Measurements from ENCODE around the gene MYO5B.
"Not testable (repeated sequence)": the region's sequence is repeated elsewhere in the genome, so short reads cannot be mapped to it uniquely, and the experiment has no call there.

MYO5B gene

DNA sequence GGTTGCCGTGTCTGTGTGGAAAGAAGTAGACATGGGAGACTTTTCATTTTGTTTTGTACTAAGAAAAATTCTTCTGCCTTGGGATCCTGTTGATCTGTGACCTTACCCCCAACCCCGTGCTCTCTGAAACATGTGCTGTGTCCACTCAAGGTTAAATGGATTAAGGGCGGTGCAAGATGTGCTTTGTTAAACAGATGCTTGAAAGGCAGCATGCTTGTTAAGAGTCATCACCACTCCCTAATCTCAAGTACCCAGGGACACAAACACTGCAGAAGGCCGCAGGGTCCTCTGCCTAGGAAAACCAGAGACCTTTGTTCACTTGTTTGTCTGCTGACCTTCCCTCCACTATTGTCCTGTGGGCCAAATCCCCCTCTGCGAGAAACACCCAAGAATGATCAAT, 394.5 kb downstream of the MYO5B start:
- H3K56ac ChIP-seq (ENCODE audit: low read length); H3K36me3 ChIP-seq (ENCODE audit: control insufficient read depth, insufficient read depth, low read length): not testable (repeated sequence)
- no CpG with 5 or more reads among the region's 5 CpGs for WGBS (ENCODE audit: extremely low coverage, insufficient coverage, low lambda C conversion rate)

DNA sequence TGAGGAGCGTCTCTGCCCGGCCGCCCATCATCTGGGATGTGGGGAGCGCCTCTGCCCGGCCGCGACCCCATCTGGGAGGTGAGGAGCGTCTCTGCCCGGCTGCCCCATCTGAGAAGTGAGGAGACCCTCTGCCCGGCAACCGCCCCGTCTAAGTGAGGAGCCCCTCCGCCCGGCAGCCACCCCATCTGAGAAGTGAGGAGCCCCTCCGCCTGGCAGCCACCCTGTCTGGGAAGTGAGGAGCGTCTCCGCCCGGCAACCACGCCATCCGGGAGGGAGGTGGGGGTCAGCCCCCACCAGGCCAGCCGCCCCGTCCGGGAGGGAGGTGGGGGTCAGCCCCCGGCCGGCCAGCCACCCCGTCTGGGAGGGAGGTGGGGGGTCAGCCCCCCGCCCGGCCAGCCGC, 395.1 kb downstream of the MYO5B start:
- not testable (repeated sequence) for H2BK120ac ChIP-seq (ENCODE audit: low read depth, low read length); DNase-seq; H3K27ac ChIP-seq (ENCODE audit: low read depth, low read length); H4K8ac ChIP-seq (ENCODE audit: low read depth, low read length); H3K79me2 ChIP-seq (ENCODE audit: control insufficient read depth, insufficient read depth, low read length); H3K27me3 ChIP-seq (ENCODE audit: insufficient read depth, low read length, poor library complexity); H3K4me3 ChIP-seq (ENCODE audit: low read length); H3K4ac ChIP-seq (ENCODE audit: low read depth, low read length); H3K56ac ChIP-seq (ENCODE audit: low read length); H2BK5ac ChIP-seq (ENCODE audit: low read length); H3K23ac ChIP-seq (ENCODE audit: low read length); H3K18ac ChIP-seq (ENCODE audit: low read length); H2AK5ac ChIP-seq (ENCODE audit: low read length); H3K36me3 ChIP-seq (ENCODE audit: control insufficient read depth, insufficient read depth, low read length); H2BK15ac ChIP-seq (replicated peaks; ENCODE audit: low read depth); H3K4me2 ChIP-seq (ENCODE audit: low read length); H3K9ac ChIP-seq (ENCODE audit: low read length); H4K5ac ChIP-seq (ENCODE audit: low read length); H3K79me1 ChIP-seq (ENCODE audit: low read length); H3K4me1 ChIP-seq (ENCODE audit: control insufficient read depth, low read depth, low read length)
- no CpG with 5 or more reads among the region's 29 CpGs for WGBS (ENCODE audit: extremely low coverage, insufficient coverage, low lambda C conversion rate)

More for the DNA sequence above, 394.5 kb downstream of the MYO5B start:
- not testable (repeated sequence) for H3K23ac ChIP-seq (ENCODE audit: low read length); H4K8ac ChIP-seq (ENCODE audit: low read depth, low read length); H3K4me1 ChIP-seq (ENCODE audit: control insufficient read depth, low read depth, low read length); H3K27me3 ChIP-seq (ENCODE audit: insufficient read depth, low read length, poor library complexity); H3K27ac ChIP-seq (ENCODE audit: low read depth, low read length); H2BK5ac ChIP-seq (ENCODE audit: low read length); H2AK5ac ChIP-seq (ENCODE audit: low read length); H2BK120ac ChIP-seq (ENCODE audit: low read depth, low read length); H3K4me2 ChIP-seq (ENCODE audit: low read length); H2BK15ac ChIP-seq (replicated peaks; ENCODE audit: low read depth); H3K18ac ChIP-seq (ENCODE audit: low read length); H3K79me1 ChIP-seq (ENCODE audit: low read length); H3K4ac ChIP-seq (ENCODE audit: low read depth, low read length); H4K5ac ChIP-seq (ENCODE audit: low read length); H3K4me3 ChIP-seq (ENCODE audit: low read length); H3K9ac ChIP-seq (ENCODE audit: low read length); H3K79me2 ChIP-seq (ENCODE audit: control insufficient read depth, insufficient read depth, low read length); DNase-seq

DNA sequence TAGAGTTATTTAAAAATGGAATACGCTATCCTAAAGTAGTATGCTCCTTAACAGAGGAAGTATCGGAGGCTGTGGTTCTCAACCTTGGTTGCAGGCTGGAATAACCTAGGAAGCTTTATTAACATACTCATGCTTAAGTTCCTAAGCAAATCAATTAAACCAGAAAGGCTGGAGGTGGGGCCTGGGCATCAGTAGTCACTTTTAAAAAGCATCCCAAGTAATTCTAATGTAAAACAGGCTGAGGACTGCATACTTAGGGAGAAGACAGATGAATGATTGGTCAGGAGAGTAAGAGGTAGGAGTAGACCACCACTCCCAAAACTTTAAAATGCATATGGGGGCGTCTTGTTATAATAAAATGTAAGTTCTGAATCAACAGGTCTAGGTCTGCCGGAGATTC, 396.9 kb downstream of the MYO5B start:
- no peak overlapping the region for H2BK5ac ChIP-seq (ENCODE audit: low read length)
- H3K27ac ChIP-seq (ENCODE audit: low read depth, low read length): no peak overlapping the region
- no CpG with 5 or more reads among the region's 4 CpGs for WGBS (ENCODE audit: extremely low coverage, insufficient coverage, low lambda C conversion rate)

DNA sequence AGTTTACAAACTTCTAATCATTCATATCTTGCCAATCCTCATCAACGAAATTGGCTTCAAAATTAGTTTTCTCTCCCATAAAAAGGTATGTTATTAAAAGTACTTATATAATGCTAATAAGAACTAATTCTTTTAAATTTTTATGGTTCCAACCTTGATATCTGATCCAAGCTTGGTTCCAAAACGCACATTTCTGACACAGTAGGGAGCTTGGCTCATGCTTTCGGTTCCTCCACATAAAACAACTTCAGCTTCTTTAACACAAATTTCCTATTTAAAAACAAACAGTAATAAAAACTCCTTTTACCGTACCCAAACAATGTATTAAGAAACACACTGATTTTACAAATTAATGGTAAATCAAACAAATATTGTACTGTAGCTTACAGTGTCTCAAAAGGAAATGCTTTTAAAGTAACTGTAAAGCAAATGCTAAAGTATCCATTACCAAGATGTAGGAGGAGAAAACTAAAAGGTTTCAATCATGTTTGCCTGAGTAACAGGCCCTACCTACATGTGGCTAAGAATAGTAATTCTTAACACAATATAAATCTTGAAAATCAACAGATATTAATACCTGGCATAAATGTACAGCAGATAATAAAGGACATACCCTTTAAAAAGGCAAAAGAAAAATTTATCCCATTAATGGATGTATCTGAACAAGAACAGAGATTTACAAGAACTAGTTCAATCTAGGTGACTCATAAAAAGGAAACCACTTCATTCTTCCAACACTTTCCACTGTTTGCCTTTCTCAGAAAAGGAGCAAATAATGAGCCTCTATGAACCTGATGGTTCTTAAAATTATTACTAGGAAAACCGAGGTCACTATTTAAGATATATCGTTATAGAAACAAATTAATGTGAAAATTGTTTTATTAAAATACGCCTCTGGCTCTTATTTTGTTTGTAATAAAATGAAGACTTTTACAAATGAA, 399.1 kb downstream of the MYO5B start:
- Histone ChIP-seq H3K4me1 (ENCODE audit: control insufficient read depth, low read depth, low read length) (no peaks in the 10 kb centered on the region), H4K5ac (ENCODE audit: low read length) (no peak overlapping the region), H2BK120ac (ENCODE audit: low read depth, low read length) (no peak overlapping the region), H2AK5ac (ENCODE audit: low read length) (no peak overlapping the region), H3K56ac (ENCODE audit: low read length) (no peak overlapping the region), H3K4me3 (ENCODE audit: low read length) (no peak overlapping the region), H4K8ac (ENCODE audit: low read depth, low read length) (no peak overlapping the region), H3K4me2 (ENCODE audit: low read length) (no peak overlapping the region), H3K36me3 (ENCODE audit: control insufficient read depth, insufficient read depth, low read length) (peaks cover under 1% of the 10 kb centered on the region), H2BK15ac (replicated peaks; ENCODE audit: low read depth) (no peak overlapping the region), H3K23ac (ENCODE audit: low read length) (no peak overlapping the region), H3K9ac (ENCODE audit: low read length) (no peak overlapping the region), H2BK5ac (ENCODE audit: low read length) (no peak overlapping the region), H3K4ac (ENCODE audit: low read depth, low read length) (no peak overlapping the region), H3K79me1 (ENCODE audit: low read length) (no peaks in the 10 kb centered on the region), H3K27me3 (ENCODE audit: insufficient read depth, low read length, poor library complexity) (no peaks in the 10 kb centered on the region), H3K79me2 (ENCODE audit: control insufficient read depth, insufficient read depth, low read length) (no peaks in the 10 kb centered on the region), H3K18ac (ENCODE audit: low read length) (no peak overlapping the region), H3K27ac (ENCODE audit: low read depth, low read length) (no peak overlapping the region)
- WGBS (ENCODE audit: extremely low coverage, insufficient coverage, low lambda C conversion rate): 100% methylated on average over 2 of the region's 7 CpGs
- no peak for DNase-seq

More for the DNA sequence above, 396.9 kb downstream of the MYO5B start:
- no peak overlapping the region for H3K23ac ChIP-seq (ENCODE audit: low read length)
- peaks cover 2% of the 10 kb centered on the region for H3K79me2 ChIP-seq (ENCODE audit: control insufficient read depth, insufficient read depth, low read length)
- H3K18ac ChIP-seq (ENCODE audit: low read length): no peak overlapping the region
- no peaks in the 10 kb centered on the region for H3K4me1 ChIP-seq (ENCODE audit: control insufficient read depth, low read depth, low read length)
- no peak overlapping the region for H3K56ac ChIP-seq (ENCODE audit: low read length)
- no peak overlapping the region for H4K5ac ChIP-seq (ENCODE audit: low read length)
- no peak overlapping the region for H3K9ac ChIP-seq (ENCODE audit: low read length)
- H2BK120ac ChIP-seq (ENCODE audit: low read depth, low read length): no peak overlapping the region
- H3K4me3 ChIP-seq (ENCODE audit: low read length): no peak overlapping the region
- H3K4me2 ChIP-seq (ENCODE audit: low read length): no peak overlapping the region
- H4K8ac ChIP-seq (ENCODE audit: low read depth, low read length): no peak overlapping the region
- no peak for DNase-seq
- no peak overlapping the region for H3K4ac ChIP-seq (ENCODE audit: low read depth, low read length)
- H3K27me3 ChIP-seq (ENCODE audit: insufficient read depth, low read length, poor library complexity): no peaks in the 10 kb centered on the region
- no peak overlapping the region for H2BK15ac ChIP-seq (replicated peaks; ENCODE audit: low read depth)
- peaks cover 4% of the 10 kb centered on the region for H3K79me1 ChIP-seq (ENCODE audit: low read length)
- H2AK5ac ChIP-seq (ENCODE audit: low read length): no peak overlapping the region
- no peaks in the 10 kb centered on the region for H3K36me3 ChIP-seq (ENCODE audit: control insufficient read depth, insufficient read depth, low read length)

DNA sequence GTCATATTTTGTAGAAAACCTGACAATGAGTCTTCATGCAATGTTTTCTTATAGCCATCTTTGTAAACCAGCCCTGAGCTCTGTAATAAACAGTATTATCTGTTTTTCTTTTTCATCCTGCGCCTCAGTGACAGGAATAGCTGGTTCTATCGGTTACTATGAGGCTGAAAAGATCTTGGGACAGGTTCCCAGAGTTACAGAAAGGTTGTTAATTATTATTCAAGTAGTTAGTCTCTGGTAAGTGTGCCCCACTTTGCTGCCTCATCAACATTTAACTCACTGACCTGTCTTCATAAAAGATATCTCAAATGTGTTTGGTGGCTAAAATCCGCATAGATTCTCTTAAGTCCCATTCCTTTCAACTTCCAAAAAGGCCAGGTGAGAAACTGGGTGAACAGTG, 400.2 kb downstream of the MYO5B start:
- Histone ChIP-seq H3K4me1 (ENCODE audit: control insufficient read depth, low read depth, low read length) (no peaks in the 10 kb centered on the region), H2AK5ac (ENCODE audit: low read length) (no peak overlapping the region), H2BK5ac (ENCODE audit: low read length) (no peak overlapping the region), H3K23ac (ENCODE audit: low read length) (no peak overlapping the region), H4K8ac (ENCODE audit: low read depth, low read length) (no peak overlapping the region), H3K79me2 (ENCODE audit: control insufficient read depth, insufficient read depth, low read length) (no peaks in the 10 kb centered on the region), H3K27me3 (ENCODE audit: insufficient read depth, low read length, poor library complexity) (no peaks in the 10 kb centered on the region), H2BK15ac (replicated peaks; ENCODE audit: low read depth) (no peak overlapping the region), H2BK120ac (ENCODE audit: low read depth, low read length) (no peak overlapping the region), H3K79me1 (ENCODE audit: low read length) (no peaks in the 10 kb centered on the region), H3K4me3 (ENCODE audit: low read length) (no peak overlapping the region), H3K27ac (ENCODE audit: low read depth, low read length) (no peak overlapping the region), H3K9ac (ENCODE audit: low read length) (no peak overlapping the region), H3K4me2 (ENCODE audit: low read length) (no peak overlapping the region), H3K4ac (ENCODE audit: low read depth, low read length) (no peak overlapping the region), H3K36me3 (ENCODE audit: control insufficient read depth, insufficient read depth, low read length) (peaks cover 2% of the 10 kb centered on the region), H4K5ac (ENCODE audit: low read length) (no peak overlapping the region), H3K56ac (ENCODE audit: low read length) (no peak overlapping the region), H3K18ac (ENCODE audit: low read length) (no peak overlapping the region)
- no CpG with 5 or more reads among the region's 3 CpGs for WGBS (ENCODE audit: extremely low coverage, insufficient coverage, low lambda C conversion rate)
- DNase-seq: no peak
